Ishikawa (cell line): ENCODE measurements around the gene ALG14.

Experiments
- CEBPB ChIP-seq: IDR thresholded peaks from 2 replicates; pipeline ENCODE4 v1.6.1; 2012
- CREB1 ChIP-seq: IDR thresholded peaks from 2 replicates; pipeline ENCODE4 v1.6.1; 2012; ENCODE audit warnings: low read depth
- EGR1 ChIP-seq: IDR thresholded peaks from 2 replicates; pipeline ENCODE4 v1.6.1; 2012
- EP300 ChIP-seq: IDR thresholded peaks from 2 replicates; pipeline ENCODE4 v1.6.1; 2012; ENCODE audit warnings: borderline replicate concordance
- FOXM1 ChIP-seq: IDR thresholded peaks from 2 replicates; pipeline ENCODE4 v1.6.1; 2012; ENCODE audit warnings: low read depth, borderline replicate concordance
- NFIC ChIP-seq: IDR thresholded peaks from 2 replicates; pipeline ENCODE4 v1.6.1; 2012
- RAD21 ChIP-seq: IDR thresholded peaks from 2 replicates; pipeline ENCODE4 v1.6.1; 2012; ENCODE audit warnings: low read depth
- TAF1 ChIP-seq: IDR thresholded peaks from 2 replicates; pipeline ENCODE4 v1.6.1; 2012; ENCODE audit warnings: low read depth, mild to moderate bottlenecking
- TCF12 ChIP-seq: IDR thresholded peaks from 2 replicates; pipeline ENCODE4 v1.6.1; 2012; ENCODE audit warnings: low read depth
- TEAD4 ChIP-seq: IDR thresholded peaks from 2 replicates; pipeline ENCODE4 v1.6.1; 2012
- YY1 ChIP-seq: IDR thresholded peaks from 2 replicates; pipeline ENCODE4 v1.6.1; 2012; ENCODE audit warnings: low read depth
- ZBTB7A ChIP-seq: IDR thresholded peaks from 2 replicates; pipeline ENCODE4 v1.6.1; 2012; ENCODE audit warnings: low read depth
- TF ChIP-seq, protein P1 (sequence below): IDR thresholded peaks from 2 replicates; pipeline ENCODE4 v1.6.1; 2012
- TF ChIP-seq, protein P2 (sequence below): IDR thresholded peaks from 2 replicates; pipeline ENCODE4 v1.6.1; 2012; ENCODE audit warnings: low read depth, mild to moderate bottlenecking
- TF ChIP-seq, protein P3 (sequence below): IDR thresholded peaks from 2 replicates; pipeline ENCODE4 v1.6.1; 2012

The ALG14 gene, protein sequence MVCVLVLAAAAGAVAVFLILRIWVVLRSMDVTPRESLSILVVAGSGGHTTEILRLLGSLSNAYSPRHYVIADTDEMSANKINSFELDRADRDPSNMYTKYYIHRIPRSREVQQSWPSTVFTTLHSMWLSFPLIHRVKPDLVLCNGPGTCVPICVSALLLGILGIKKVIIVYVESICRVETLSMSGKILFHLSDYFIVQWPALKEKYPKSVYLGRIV

DNA sequence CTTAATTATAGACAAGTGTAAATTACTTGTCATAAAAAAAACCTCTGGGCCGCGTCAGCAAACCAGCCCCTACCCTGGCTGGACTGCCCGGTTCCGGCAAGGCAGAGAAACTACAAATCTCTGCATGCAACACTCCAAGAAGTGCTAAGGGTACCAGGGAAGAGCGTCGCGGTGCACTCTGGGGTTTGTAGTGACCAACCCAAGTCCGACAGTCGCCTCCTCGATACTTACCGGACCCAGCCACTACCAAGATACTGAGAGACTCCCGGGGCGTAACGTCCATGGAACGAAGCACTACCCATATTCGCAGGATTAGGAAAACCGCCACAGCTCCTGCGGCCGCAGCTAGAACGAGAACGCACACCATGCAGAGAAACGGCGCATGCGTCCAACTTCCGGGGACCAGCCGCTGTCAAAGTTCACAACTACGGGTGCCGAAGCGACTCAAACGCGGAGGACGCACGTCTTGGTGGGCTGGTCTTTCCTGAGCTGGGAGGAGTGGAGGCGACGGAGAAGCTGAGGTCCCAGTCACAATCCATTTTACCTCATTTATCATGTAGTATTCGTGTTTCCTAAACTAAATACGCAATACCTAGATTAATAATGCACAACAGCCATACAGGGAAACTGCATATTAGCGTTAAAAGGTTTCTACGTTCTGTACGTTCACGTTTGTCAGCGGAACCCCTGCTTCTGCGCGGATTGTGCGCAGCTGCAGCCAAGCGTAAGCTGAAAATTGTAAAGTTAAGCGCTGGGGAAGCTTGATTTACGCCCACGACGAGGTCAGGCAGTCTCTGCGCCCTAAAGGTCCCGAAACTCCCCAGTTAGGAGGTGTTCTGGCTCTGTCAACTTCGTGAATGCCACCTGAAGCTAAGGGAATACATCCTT, at the start of gene ALG14:
TSS of gene ALG14 (minus strand) at position 420 of the 888 bp plus-strand sequence. CDS start at position 367, 53 bp downstream.
- TF ChIP-seq EP300 (no peak), ZBTB7A (no peak), YY1 (no peak), CEBPB (no peak), TCF12 (no peak), TEAD4 (no peak), EGR1 (no peak), TAF1 (peak; percentile 38), RAD21 (no peak; the same call in 1 of the 2 replicates), NFIC (no peak; the same call in 1 of the 2 replicates), CREB1 (peak; percentile 30; the same call in 1 of the 2 replicates), FOXM1 (no peak)
- TF ChIP-seq, protein P1, sequence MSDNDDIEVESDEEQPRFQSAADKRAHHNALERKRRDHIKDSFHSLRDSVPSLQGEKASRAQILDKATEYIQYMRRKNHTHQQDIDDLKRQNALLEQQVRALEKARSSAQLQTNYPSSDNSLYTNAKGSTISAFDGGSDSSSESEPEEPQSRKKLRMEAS: peak; percentile 80
- TF ChIP-seq, protein P2, sequence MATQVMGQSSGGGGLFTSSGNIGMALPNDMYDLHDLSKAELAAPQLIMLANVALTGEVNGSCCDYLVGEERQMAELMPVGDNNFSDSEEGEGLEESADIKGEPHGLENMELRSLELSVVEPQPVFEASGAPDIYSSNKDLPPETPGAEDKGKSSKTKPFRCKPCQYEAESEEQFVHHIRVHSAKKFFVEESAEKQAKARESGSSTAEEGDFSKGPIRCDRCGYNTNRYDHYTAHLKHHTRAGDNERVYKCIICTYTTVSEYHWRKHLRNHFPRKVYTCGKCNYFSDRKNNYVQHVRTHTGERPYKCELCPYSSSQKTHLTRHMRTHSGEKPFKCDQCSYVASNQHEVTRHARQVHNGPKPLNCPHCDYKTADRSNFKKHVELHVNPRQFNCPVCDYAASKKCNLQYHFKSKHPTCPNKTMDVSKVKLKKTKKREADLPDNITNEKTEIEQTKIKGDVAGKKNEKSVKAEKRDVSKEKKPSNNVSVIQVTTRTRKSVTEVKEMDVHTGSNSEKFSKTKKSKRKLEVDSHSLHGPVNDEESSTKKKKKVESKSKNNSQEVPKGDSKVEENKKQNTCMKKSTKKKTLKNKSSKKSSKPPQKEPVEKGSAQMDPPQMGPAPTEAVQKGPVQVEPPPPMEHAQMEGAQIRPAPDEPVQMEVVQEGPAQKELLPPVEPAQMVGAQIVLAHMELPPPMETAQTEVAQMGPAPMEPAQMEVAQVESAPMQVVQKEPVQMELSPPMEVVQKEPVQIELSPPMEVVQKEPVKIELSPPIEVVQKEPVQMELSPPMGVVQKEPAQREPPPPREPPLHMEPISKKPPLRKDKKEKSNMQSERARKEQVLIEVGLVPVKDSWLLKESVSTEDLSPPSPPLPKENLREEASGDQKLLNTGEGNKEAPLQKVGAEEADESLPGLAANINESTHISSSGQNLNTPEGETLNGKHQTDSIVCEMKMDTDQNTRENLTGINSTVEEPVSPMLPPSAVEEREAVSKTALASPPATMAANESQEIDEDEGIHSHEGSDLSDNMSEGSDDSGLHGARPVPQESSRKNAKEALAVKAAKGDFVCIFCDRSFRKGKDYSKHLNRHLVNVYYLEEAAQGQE: no peak
- TF ChIP-seq, protein P3, sequence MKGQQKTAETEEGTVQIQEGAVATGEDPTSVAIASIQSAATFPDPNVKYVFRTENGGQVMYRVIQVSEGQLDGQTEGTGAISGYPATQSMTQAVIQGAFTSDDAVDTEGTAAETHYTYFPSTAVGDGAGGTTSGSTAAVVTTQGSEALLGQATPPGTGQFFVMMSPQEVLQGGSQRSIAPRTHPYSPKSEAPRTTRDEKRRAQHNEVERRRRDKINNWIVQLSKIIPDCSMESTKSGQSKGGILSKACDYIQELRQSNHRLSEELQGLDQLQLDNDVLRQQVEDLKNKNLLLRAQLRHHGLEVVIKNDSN: 0 out of 2 replicates have a peak, but pooled peaks have one; percentile 0

DNA sequence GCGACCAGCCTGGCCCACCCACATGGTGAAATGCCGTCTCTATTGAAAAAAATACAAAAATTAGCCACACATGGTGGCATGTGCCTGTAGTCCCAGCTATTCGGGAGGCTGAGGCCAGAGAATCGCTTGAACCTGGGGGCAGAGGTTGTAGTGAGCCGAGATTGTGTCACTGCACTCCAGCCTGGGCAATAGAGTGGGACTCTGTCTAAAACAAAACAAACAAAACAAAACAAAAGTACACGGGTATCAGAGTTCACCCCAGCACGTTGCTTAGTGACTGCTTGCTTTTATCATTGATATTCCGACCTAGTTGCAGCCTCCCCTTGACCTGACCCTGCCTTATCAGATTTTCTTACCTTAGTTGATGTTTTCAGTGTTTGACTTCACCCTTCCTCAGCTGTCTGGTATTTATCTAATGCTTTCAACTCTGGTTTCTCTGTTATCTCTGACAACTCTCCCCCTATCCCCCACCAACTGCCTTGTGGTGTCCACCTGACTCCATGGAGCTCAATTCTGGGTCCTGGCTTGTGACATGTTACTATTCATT, 49.5 kb upstream of the ALG14 start:
- no peak for TF ChIP-seq TCF12
- no peak for TF ChIP-seq CEBPB
- TF ChIP-seq, protein P2: no peak
- TF ChIP-seq FOXM1: no peak
- TF ChIP-seq ZBTB7A: no peak
- TF ChIP-seq EP300: no peak
- TF ChIP-seq NFIC: no peak
- TF ChIP-seq, protein P1: no peak
- TF ChIP-seq, protein P3: no peak
- TF ChIP-seq YY1: no peak
- no peak for TF ChIP-seq RAD21
- no peak for TF ChIP-seq TAF1

DNA sequence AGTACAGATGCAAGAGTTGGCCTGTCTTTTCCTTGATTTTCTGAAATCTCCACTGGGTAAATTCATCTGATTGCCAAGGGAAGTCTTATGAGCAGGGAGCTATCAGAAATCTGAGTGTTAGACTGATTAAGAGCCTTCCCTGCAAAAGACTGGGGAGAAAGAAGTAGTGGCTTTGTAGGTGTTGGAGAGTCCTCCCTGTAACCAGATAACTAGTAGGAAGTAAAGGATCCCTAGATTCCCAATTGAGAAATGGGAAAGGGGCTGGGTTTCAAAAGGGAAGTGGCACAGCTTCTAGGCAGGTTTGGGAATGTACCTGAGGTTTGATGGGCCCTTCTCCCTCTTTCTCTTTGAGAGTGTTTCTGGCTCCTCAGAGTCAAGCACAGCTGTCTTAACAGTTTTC, 46.5 kb upstream of the ALG14 start:
- TF ChIP-seq, protein P1: no peak
- no peak for TF ChIP-seq CREB1
- TF ChIP-seq TAF1: no peak
- TF ChIP-seq, protein P2: no peak
- TF ChIP-seq EP300: no peak
- TF ChIP-seq NFIC: no peak
- TF ChIP-seq, protein P3: no peak
- no peak for TF ChIP-seq RAD21
- no peak for TF ChIP-seq FOXM1
- TF ChIP-seq YY1: no peak
- no peak for TF ChIP-seq TCF12
